ENCODE results near the gene NIPAL4.

The NIPAL4 gene

DNA sequence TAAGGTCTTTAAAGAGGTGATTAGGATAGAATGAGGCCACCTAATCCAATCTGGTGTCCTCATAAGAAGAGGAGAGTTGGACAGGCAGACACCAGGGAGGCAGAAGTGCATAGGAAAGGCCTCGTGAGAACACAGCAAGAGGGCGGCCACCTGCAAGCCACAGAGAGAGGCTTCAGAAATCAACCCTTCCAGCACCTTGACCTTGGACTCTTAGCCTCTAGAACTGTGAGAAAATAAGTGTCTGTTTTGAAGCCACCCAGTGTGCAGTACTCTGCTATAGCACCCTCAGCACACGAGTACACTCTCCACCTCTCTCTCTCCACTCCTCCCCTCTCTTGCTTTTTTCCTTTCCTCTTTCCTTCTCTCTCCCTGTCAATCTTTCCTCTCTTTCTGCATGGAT is 26.8 kb downstream of the NIPAL4 start:
- Histone ChIP-seq H3K4me3 (no peak overlapping the region), H3K27me3 (no peaks in the 10 kb centered on the region), H3K9ac (peak overlapping the region in 2 of 11 experiments; percentile 1 to 5; a peak in 2 of 22 replicates), H3K4me2 (peak overlapping the region in 10 of 11 experiments; percentile 19 to 87 (median 66); a peak in 17 of 22 replicates), H4K20me1 (peaks cover 0 to 5% (median 0%) of the 10 kb centered on the region in 11 experiments; a peak in 1 of 22 replicates), H3K36me3 (peaks cover 0 to 51% (median 16%) of the 10 kb centered on the region in 11 experiments; a peak in 14 of 22 replicates), H3K9me3 (replicated peaks in 1 of 11) (peaks cover 0 to 9% (median 0%) of the 10 kb centered on the region in 11 experiments; a peak in 1 of 22 replicates), H3K27ac (peak overlapping the region in 2 of 11 experiments; percentile 10 to 32; a peak in 2 of 22 replicates), H3K4me1 (peaks cover 30 to 45% (median 40%) of the 10 kb centered on the region in 10 experiments)
- no peak for TF ChIP-seq Cebpa-rat (IDR thresholded peaks at IDR 0.05)

DNA sequence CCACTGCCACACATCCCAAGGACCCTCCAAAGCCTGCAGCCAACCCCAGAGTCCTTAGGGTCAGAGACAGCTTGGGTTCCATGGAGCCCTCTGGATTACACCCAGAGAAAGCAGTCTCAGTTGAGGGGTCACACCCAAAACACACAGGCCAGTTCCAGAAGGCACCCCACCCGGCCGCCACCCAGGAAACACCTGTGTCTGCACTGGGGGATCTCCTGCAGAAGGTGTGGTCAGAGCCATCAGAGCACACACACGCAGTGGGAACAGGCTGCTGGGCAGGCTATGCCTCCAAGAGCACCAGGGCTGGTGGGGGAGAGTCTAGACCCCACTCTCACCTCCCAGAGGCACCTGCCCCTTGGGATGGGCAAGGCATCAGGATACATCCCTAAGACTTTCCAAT is 27.3 kb downstream of the NIPAL4 start:
- Histone ChIP-seq H3K36me3 (peaks cover 0 to 55% (median 15%) of the 10 kb centered on the region in 11 experiments; a peak in 14 of 22 replicates), H3K9ac (peak overlapping the region in 2 of 11 experiments; percentile 1 to 5; a peak in 1 of 22 replicates), H3K9me3 (replicated peaks in 1 of 11) (peaks cover 0 to 9% (median 0%) of the 10 kb centered on the region in 11 experiments; a peak in 1 of 22 replicates), H3K4me3 (peak overlapping the region in 1 of 10 experiments; percentile 25; a peak in 1 of 20 replicates), H3K4me2 (peak overlapping the region in 10 of 11 experiments; percentile 19 to 87 (median 66); a peak in 18 of 22 replicates), H3K27ac (peak overlapping the region in 1 of 11 experiments; percentile 10; a peak in 1 of 22 replicates), H3K27me3 (no peaks in the 10 kb centered on the region), H4K20me1 (peaks cover 0 to 5% (median 0%) of the 10 kb centered on the region in 11 experiments; a peak in 1 of 22 replicates), H3K4me1 (peaks cover 30 to 45% (median 40%) of the 10 kb centered on the region in 10 experiments)
- TF ChIP-seq Cebpa-rat (IDR thresholded peaks at IDR 0.05), result no peak

DNA sequence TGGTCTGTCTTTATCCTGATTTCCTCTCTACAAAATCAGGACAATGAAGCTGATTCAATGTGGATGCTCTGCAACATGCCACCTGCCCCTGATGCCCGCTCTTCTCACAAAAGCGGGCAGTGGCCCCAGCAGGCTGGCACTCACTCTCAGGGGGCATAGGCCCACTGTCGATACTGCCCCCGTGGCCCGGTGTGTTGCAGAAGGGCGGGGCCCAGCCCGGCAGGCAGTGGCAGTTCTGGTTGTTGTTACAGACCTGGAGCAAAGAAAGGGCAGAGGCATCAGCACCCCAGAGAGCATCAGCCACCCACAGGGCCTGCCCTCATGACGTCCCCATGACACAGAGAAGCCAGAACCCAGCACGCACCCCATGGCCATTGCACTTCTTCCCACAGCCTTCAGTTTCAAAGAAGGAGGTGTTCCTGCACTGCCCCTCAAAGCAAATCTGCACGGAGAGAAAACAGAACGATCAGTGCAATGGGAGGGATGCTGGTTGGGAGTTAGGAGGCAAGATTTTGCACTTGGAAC is 31.5 kb downstream of the NIPAL4 start:
- H3K9ac ChIP-seq, result no peak overlapping the region
- peaks cover 0 to 75% (median 20%) of the 10 kb centered on the region in 11 experiments; a peak in 15 of 22 replicates for H3K36me3 ChIP-seq
- H3K4me1 ChIP-seq, result peaks cover 14 to 37% (median 23%) of the 10 kb centered on the region in 10 experiments
- no peak overlapping the region for H3K4me2 ChIP-seq
- TF ChIP-seq Cebpa-rat (IDR thresholded peaks at IDR 0.05), result no peak
- H3K27ac ChIP-seq, result no peak overlapping the region
- H3K9me3 ChIP-seq (replicated peaks in 1 of 11), result peaks cover 0 to 9% (median 0%) of the 10 kb centered on the region in 11 experiments; a peak in 2 of 22 replicates
- H4K20me1 ChIP-seq, result no peaks in the 10 kb centered on the region; a peak in 1 of 22 replicates
- H3K27me3 ChIP-seq, result no peaks in the 10 kb centered on the region
- no peak overlapping the region for H3K4me3 ChIP-seq

DNA sequence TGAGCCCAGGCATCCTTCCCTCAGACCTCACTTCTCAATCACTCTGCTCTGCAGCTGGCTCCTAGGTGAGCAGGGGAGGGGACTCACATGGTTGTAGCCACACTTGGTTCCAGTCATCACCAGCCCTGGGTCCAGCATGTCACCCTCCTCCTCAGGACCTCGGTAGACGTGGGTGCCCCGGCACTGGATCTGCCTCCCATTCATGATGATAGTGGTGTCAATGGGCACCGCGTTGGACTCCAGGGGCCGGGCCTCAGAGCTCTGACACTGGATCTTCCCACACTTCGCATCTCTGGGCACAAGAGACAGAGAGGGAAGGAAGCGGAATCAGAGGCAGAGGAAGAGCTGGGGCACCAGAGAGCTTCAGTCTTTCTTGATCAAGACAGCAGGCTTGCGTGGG is 32.9 kb downstream of the NIPAL4 start:
- Histone ChIP-seq H3K27me3 (no peaks in the 10 kb centered on the region), H3K27ac (no peak overlapping the region), H3K4me2 (peak overlapping the region in 1 of 11 experiments; percentile 63; a peak in 1 of 22 replicates), H3K4me3 (no peak overlapping the region), H3K36me3 (peaks cover 0 to 77% (median 19%) of the 10 kb centered on the region in 11 experiments; a peak in 15 of 22 replicates), H4K20me1 (no peaks in the 10 kb centered on the region), H3K4me1 (peaks cover under 1 to 25% (median 10%) of the 10 kb centered on the region in 10 experiments; a peak in 18 of 20 replicates), H3K9me3 (replicated peaks in 1 of 11) (peaks cover 0 to 9% (median 0%) of the 10 kb centered on the region in 11 experiments; a peak in 2 of 22 replicates), H3K9ac (no peak overlapping the region)
- TF ChIP-seq Cebpa-rat (IDR thresholded peaks at IDR 0.05), result no peak

DNA sequence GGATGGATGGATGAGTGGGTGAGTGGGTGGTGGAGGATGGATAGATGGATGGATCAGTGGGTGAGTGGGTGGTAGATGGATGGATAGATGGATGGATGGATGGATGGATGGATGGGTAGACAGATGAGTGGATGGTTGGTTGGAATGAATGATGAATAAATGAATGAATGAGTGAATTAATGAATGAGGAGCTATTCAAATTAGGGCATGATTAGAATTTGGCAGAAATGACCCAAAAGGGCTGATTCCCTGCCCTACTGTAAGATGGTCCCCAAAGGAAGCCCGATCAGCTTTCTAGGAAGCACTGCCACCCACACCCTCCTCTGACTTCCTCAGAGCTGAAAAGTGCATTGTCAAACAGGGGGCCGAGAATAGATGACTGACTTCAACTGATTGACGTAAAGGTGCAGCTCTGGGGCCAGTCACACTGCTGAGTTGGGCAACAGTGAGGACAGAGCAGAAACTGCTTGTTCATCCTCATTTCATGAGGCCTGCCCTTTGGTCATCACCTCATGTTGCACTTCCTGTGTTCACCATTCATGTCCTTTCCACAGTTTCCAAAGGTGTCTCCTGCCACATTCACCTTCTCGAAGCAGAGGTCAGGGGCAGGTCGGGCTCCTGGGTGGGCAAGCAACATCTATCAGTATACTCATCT is 34.3 kb downstream of the NIPAL4 start:
- no peak overlapping the region for H3K9ac ChIP-seq
- H3K4me2 ChIP-seq, result peak overlapping the region in 7 of 11 experiments; percentile 11 to 63 (median 38); a peak in 14 of 22 replicates
- H3K4me3 ChIP-seq, result no peak overlapping the region
- peak in 1 of 11 experiments; percentile 54; a peak in 2 of 22 replicates for TF ChIP-seq Cebpa-rat (IDR thresholded peaks at IDR 0.05)
- H4K20me1 ChIP-seq, result no peaks in the 10 kb centered on the region
- peak overlapping the region in 3 of 11 experiments; percentile 26 to 39 (median 35); a peak in 4 of 22 replicates for H3K27ac ChIP-seq
- H3K4me1 ChIP-seq, result peaks cover 1 to 25% (median 11%) of the 10 kb centered on the region in 10 experiments; a peak in 18 of 20 replicates
- peaks cover 0 to under 1% (median 0%) of the 10 kb centered on the region in 11 experiments; a peak in 2 of 22 replicates for H3K9me3 ChIP-seq (replicated peaks in 1 of 11)
- H3K27me3 ChIP-seq, result no peaks in the 10 kb centered on the region
- H3K36me3 ChIP-seq, result peaks cover 0 to 63% (median 12%) of the 10 kb centered on the region in 11 experiments; a peak in 15 of 22 replicates

DNA sequence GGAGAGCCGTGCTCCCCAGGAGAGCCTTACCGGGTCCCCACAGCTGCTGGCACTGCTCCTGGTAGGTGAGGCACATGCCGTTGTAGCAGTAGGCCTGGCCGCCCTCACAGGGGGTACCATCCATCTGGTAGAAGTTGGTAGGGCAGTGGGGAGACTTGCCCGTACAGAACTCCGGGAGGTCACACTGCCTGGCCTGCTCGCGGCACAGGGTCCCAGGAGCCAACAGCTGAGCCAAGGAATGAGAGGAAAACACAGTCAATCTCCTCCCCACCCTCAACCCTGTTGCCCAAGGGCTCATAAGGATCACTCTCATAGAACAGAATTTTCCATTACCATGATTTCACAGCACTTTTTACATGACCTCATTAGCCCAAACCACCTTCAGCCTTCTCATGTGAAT is 36.9 kb downstream of the NIPAL4 start:
- no peak for TF ChIP-seq Cebpa-rat (IDR thresholded peaks at IDR 0.05)
- H3K4me3 ChIP-seq, result no peak overlapping the region
- H3K9me3 ChIP-seq (replicated peaks in 1 of 11), result no peaks in the 10 kb centered on the region; a peak in 1 of 22 replicates
- H3K36me3 ChIP-seq, result peaks cover 0 to 40% (median 10%) of the 10 kb centered on the region in 11 experiments; a peak in 11 of 22 replicates
- peaks cover 27 to 48% (median 35%) of the 10 kb centered on the region in 10 experiments for H3K4me1 ChIP-seq
- no peaks in the 10 kb centered on the region for H3K27me3 ChIP-seq
- H3K4me2 ChIP-seq, result no peak overlapping the region
- H3K9ac ChIP-seq, result no peak overlapping the region
- no peaks in the 10 kb centered on the region for H4K20me1 ChIP-seq
- no peak overlapping the region for H3K27ac ChIP-seq

DNA sequence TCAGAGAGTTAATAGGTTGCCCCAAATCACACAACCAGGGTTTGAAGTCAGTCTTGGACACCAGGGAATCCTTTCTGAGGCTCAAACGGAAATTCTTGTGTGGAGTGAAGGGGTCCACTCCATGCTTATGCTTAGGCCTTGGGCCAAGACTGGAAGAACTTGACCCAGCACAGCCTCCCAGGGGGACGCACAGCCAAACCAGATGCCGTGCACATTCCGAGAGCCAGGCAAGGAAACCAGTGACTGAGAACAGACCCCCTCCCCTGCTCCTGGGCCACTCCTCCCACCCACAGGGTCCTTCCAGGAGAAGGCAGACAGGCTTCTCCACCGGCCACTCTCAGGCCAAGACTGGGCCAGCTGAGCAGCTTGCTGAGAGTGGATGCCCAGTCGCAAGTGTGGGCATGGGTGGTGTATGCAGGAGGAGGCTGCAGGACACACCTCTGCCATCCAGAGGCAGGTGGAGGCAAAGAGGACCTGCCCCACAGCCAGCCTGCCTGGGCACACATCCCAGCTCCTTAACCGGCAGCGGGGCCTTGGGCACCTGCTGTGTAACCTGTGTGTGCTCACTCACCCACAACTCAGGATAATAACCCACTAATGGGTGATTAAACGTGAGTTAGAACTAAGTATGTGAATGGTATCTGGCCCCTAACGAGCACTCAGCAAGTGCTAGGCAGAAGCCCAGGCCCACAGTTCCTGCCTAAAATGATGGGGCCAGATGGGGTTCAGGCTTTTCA is 38.0 kb downstream of the NIPAL4 start:
- Histone ChIP-seq H3K9me3 (replicated peaks in 1 of 11) (no peaks in the 10 kb centered on the region; a peak in 1 of 22 replicates), H3K27ac (no peak overlapping the region), H3K4me3 (no peak overlapping the region), H3K9ac (no peak overlapping the region), H3K27me3 (no peaks in the 10 kb centered on the region), H3K4me2 (no peak overlapping the region), H4K20me1 (no peaks in the 10 kb centered on the region), H3K36me3 (peaks cover 0 to 29% (median 7%) of the 10 kb centered on the region in 11 experiments; a peak in 9 of 22 replicates), H3K4me1 (peaks cover 38 to 57% (median 47%) of the 10 kb centered on the region in 10 experiments)
- no peak for TF ChIP-seq Cebpa-rat (IDR thresholded peaks at IDR 0.05)

DNA sequence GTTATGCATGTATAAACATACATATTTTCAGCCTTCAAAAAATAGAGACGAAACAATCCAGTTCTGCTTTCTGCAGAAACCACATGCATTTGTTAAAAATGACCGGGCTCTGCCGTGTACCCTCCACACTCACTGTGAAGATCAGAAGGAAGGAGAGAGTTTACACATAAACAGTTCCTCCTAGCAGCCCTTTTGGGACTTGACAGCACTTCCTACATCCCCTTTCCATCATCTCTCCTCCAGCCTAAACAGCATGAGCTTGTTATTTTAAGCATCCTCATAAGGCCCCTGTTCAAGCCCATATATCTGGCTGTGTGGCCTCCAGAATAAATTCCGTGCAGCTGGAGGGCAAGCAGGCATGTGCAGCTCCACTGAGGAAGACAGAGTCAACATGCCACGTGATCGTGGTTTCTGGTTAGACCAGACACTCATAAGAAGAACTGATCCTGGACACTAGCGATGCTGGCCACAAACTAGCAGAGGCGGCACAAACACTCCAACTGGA is 42.2 kb downstream of the NIPAL4 start:
- Histone ChIP-seq H3K27ac (peak overlapping the region; percentile 4 to 86 (median 69); a peak in 20 of 22 replicates), H3K9me3 (replicated peaks in 1 of 11) (peaks cover 0 to 11% (median 9%) of the 10 kb centered on the region in 11 experiments; a peak in 11 of 22 replicates), H3K36me3 (peaks cover 0 to 14% (median 0%) of the 10 kb centered on the region in 11 experiments; a peak in 6 of 22 replicates), H4K20me1 (no peaks in the 10 kb centered on the region), H3K4me1 (peaks cover 62 to 86% (median 81%) of the 10 kb centered on the region in 10 experiments), H3K9ac (peak overlapping the region in 8 of 11 experiments; percentile 24 to 62 (median 46); a peak in 15 of 22 replicates), H3K4me3 (no peak overlapping the region), H3K4me2 (peak overlapping the region; percentile 69 to 95 (median 85)), H3K27me3 (no peaks in the 10 kb centered on the region)
- TF ChIP-seq Cebpa-rat (IDR thresholded peaks at IDR 0.05), result no peak
